Measurements from ENCODE around the gene MAML3.

MAML3 gene

DNA sequence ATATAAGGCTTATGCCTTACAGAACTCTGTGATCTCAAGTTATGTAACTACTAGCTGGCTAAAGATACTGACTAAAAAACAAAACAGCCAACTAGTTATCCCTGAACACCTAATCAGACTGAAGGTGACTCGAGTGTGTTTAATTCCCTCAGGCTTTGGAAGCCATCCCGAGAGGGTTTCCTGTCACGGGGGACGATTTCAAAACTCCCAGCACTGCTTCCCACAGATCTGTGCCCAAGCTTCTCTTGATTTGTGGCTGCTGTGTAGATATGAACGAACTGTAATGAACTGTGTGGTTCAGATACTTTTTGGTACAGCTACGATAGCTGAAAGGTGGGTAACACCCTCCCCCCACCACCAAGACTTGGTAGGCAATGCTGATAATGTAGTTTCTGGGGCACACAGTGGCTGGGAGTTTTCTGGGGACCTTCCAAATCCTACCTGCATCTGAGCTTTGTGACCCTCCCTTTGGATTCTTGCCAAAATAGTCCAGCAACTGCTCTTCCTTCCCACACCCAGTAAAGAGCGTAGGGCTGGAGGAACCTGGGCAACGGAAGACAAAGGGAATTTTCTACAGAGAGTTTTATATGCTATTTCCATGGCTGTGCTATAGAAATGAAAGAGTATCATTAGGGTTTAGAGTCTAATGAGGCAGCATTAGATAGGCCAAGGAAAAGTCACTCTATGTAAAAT, 339.5 kb downstream of the MAML3 start:
- no peak for DNase-seq (ENCODE audit: low read depth, low spot score)

DNA sequence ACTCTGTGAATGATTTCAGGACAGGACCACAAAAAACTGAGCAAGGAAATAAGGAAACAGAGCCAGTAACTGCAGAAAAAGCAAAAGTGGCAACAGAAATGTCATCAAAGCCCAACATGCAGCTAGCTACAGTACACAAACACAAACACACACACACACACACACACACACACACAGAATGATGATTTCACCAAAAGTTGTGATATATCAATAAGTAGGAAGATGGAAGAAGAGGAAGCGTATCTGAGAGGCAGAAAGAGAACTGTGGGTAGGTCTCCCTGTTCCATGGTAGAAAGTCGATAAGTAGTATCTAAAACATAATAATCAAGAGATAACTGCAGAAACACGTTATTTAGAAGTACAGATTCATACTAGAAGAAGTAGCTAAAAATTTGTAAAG, 340.1 kb downstream of the MAML3 start:
- DNase-seq (ENCODE audit: low read depth, low spot score): no peak

DNA sequence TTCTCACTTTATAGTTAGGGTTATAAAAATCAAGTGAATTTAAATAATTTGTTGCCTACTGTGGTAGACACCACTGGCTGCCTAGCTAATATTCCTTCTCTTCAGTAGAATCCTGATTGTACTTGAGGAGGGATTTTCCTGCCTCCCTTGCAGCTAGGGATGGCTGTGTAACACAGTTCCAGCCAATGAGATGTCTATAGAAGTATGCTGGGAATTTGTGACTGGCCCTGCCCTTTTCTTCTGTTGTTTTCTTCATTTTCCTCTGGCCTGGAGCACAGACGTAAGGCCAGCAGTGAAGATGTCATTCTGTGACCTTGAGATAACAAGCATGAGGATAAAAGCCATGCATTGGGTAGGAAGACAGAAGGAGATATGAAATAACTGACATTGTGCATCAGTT, 343.3 kb downstream of the MAML3 start:
- no peak for DNase-seq (ENCODE audit: low read depth, low spot score)

DNA sequence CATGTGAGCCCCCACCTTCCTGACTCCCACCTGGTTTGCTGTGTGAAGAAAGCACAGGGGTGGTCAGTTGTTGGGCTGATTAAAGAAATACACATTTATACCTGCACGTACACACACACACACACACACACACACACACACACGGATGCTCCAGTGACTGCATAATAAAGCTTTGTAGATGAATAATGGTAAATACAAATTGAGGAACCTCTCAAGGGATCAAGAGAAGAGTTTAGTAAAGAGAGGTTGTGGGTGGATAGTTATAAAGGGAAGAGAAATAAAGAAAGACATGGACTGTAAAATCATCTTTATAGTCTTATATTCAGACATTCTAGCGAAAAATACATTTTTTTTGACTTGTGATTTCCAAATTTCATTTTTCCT, 344.2 kb downstream of the MAML3 start:
- no peak for DNase-seq (ENCODE audit: low read depth, low spot score)

DNA sequence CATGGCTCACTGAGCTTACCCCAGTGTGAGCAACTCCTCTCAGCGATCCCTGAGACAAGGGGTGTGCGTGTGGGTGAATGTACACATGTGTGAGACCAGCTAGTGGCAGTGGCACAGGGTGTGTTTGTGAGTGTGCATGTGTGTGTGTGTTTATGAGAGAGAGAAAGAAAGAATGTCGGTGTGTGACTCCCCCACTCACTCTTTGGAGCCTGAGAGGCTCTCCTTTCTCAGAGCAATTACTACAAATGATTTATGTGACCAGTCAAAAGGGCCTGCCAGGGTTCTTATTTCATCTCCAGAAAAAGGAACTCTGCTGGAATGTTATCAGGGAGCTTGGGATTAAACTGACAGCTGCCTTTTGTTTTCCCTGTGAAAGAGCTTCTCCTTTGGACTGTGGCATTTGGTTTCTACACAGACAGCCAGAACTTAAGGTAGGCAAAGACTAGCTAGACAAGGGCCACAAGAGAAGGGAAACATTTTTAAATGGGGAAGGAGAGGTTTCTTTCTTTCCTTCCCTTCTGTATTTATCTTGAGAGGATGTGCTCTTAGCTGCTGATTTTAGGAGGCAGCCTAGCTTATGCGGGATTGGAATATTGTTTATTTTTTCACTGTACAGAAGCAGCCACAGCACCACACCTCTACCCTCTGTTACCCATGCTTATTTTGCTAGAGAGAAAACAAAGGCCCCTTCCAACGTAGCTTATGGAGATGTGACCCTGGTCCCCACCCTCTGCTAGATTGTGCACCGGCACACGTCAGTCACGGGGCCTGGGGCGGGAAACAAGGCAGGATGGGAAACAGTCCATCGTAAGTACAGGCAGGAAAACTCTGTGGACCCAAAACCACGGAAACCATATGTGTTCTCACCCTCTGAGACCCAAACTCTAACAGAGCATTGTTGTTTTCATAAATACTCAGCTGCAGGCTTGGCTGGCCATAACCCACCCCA, 344.9 kb downstream of the MAML3 start:
- no peak for DNase-seq (ENCODE audit: low read depth, low spot score)

GRCh38 chr4:139808381-139808807, 345.6 kb downstream of the MAML3 start:
- DNase-seq (ENCODE audit: low read depth, low spot score): no peak

- no peak for DNase-seq (ENCODE audit: low read depth, low spot score)
Measured at GRCh38 chr4:139807483-139807882, 346.5 kb downstream of the MAML3 start.

- no peak for DNase-seq (ENCODE audit: low read depth, low spot score)
Measured at GRCh38 chr4:139806929-139807328, 347.1 kb downstream of the MAML3 start.

DNA sequence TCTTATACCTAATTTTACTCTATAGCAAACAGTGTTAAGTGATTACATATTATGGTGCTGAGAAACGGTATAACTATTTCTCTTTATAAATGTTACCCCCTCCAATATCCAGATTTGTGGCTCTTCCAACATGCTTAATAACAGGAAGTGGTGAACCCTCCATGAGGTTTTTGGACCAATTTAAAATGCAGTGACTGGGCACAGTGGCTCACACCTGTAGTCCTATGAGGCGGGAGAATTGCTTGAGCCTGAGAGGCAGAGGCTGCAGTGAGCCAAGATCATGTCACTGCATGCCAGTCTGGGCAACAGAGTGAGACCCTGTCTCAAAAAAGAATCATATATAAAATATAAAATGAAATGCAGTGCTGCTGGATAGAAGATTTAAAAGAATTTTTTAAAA, 351.1 kb downstream of the MAML3 start:
- no peak for DNase-seq (ENCODE audit: low read depth, low spot score)

- no peak for DNase-seq (ENCODE audit: low read depth, low spot score)
Measured at GRCh38 chr4:139802488-139802887, 351.5 kb downstream of the MAML3 start.

DNA sequence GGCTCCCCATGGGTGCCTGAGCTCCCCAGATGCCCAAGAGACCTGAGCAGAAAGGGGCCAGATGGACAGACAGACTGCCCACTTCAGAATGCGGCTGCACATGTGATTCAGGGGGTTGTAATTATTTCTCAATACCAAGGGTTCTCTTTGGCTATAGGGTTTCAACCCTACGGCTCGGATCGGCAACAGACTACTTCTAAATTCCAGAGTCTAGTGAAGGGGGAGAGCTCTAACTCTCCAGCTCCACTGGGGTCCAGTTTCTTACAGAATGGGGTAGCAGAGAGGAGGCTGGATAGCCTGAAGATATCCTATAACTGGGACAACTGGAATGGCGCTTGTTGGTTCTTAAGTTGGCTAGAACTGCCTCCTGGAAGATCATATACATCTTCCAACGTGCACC, 352.1 kb downstream of the MAML3 start:
- DNase-seq (ENCODE audit: low read depth, low spot score): no peak

GRCh38 chr4:139800082-139800481, 353.9 kb downstream of the MAML3 start:
- DNase-seq (ENCODE audit: low read depth, low spot score): no peak

DNA sequence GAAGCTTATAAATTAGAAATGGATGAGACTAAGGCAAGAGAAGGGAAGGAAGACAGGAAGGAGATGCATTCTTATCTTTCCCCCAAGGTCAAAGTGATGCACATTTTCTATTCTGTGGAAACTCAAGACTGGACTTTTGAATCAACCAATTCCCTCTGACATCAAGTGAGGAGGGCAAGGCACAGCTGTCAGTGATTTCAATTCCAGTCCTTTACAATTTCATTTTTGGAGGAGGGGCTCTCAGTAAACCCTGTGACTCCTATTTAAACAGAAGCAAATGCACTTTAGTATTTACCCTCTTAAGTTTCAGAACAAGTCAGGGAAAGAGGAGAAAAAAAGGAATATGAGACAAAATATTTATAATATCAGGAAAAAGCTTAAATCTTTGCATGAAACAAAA, 354.4 kb downstream of the MAML3 start:
- no peak for DNase-seq (ENCODE audit: low read depth, low spot score)

GRCh38 chr4:139798456-139798855, 355.5 kb downstream of the MAML3 start:
- no peak for DNase-seq (ENCODE audit: low read depth, low spot score)

DNA sequence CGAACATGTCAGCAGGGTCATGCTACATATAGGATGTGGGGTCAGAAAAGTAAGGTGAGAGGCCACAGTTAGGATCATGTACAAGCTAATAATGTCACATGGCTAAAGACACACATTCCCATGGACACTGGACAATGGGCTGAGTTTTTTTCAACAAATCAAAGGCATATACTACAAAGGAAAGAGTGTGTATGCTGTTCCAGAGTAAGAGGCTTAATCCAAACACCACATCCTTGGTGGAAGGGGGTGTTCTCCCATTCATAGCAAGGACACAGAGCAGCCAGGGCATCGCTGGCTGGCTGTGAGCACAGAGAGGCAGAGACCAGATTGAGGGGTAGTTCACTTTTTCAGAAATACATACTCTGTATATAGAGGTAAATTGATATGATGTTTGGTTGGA, 356.7 kb downstream of the MAML3 start:
- DNase-seq (ENCODE audit: low read depth, low spot score): no peak

- DNase-seq (ENCODE audit: low read depth, low spot score): no peak
Measured at GRCh38 chr4:139795527-139796314, 358.3 kb downstream of the MAML3 start.

GRCh38 chr4:139794158-139794954, 359.6 kb downstream of the MAML3 start:
- DNase-seq (ENCODE audit: low read depth, low spot score): no peak

DNA sequence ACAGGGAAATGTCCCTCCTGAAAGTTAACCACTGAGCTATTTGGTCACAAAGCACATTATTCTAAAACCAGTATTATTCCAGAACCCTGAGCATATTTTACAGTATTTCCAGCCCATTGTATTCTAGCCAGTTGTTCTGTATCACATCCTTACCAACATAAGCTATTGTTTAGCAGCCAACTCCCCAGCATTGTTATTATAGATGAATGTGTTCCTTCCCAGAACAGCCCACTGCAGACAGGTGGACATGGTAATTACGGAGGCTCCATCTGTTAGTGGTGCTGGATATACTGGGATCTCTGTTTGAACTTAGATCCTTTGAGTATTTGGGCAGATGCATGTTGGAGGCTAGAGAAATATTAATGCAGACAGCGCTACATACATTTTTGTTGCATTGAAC, 362.3 kb downstream of the MAML3 start:
- DNase-seq (ENCODE audit: low read depth, low spot score): no peak

- DNase-seq (ENCODE audit: low read depth, low spot score): no peak
Measured at GRCh38 chr4:139790291-139790690, 363.7 kb downstream of the MAML3 start.

- DNase-seq (ENCODE audit: low read depth, low spot score): no peak
Measured at GRCh38 chr4:139789096-139789654, 364.8 kb downstream of the MAML3 start.

Measured in activated CD4-positive, CD25-positive, alpha-beta regulatory T cell treated with anti-CD3 and anti-CD28 coated beads, Interleukin-2, amount 50 U/mL, for 16 hours (primary cell).